Measurements from ENCODE around the gene GPR89A. TPM values are rescaled to one million over a fixed set of nuclear protein-coding genes. Genes with fewer than 3 reads are reported as not detected.
"Not testable (repeated sequence)": the region's sequence is repeated elsewhere in the genome, so short reads cannot be mapped to it uniquely, and the experiment has no call there.

Gene GPR89A
- total RNA-seq, 1 donor from 2014 or later: 29.0 TPM

- H3K4me3 ChIP-seq: no peak overlapping the region
- H3K4me1 ChIP-seq: peaks cover 10% of the 10 kb centered on the region
- no peak for DNase-seq (ENCODE audit: extremely low spot score in 2 of 2)
- intact Hi-C loops (cut with DNase I): no loop called here
- H3K9me3 ChIP-seq: no peaks in the 10 kb centered on the region
- H3K27ac ChIP-seq: no peak overlapping the region
- no peaks in the 10 kb centered on the region for H3K27me3 ChIP-seq
- no peaks in the 10 kb centered on the region for H3K36me3 ChIP-seq
- no peak for TF ChIP-seq POLR2AphosphoS5 (IDR thresholded peaks at IDR 0.05; ENCODE audit: insufficient read depth in 1 of 2, low read depth in 1 of 2)
- no peak for TF ChIP-seq CTCF (IDR thresholded peaks at IDR 0.05)
- no peak for TF ChIP-seq POLR2A (IDR thresholded peaks at IDR 0.05)
These were observed 110.0 kb downstream of the GPR89A start for GRCh38 chr1:145717833-145718232.

- H3K27me3 ChIP-seq; intact Hi-C loops (cut with DNase I); H3K9me3 ChIP-seq; H3K4me3 ChIP-seq; H3K36me3 ChIP-seq; DNase-seq (ENCODE audit: extremely low spot score in 2 of 2); H3K27ac ChIP-seq; H3K4me1 ChIP-seq: not testable (repeated sequence)
These were observed 110.7 kb downstream of the GPR89A start for GRCh38 chr1:145718465-145718864.

GRCh38 chr1:145719230-145720079 lies 111.7 kb downstream of the GPR89A start, which contains the start of gene CD160:
Gene CD160, plus strand, starts transcription at chr1:145719499. Its CDS starts 8,829 bp downstream, at chr1:145728328.
- Histone ChIP-seq H3K4me1 (peaks cover 10% of the 10 kb centered on the region), H3K27ac (no peak within 1 kb of the TSS), H3K9me3 (no peaks in the 10 kb centered on the region), H3K27me3 (no peaks in the 10 kb centered on the region), H3K36me3 (no peaks in the 10 kb centered on the region), H3K4me3 (no peak within 1 kb of the TSS)
- TF ChIP-seq POLR2A (IDR thresholded peaks at IDR 0.05) (no peak), POLR2AphosphoS5 (IDR thresholded peaks at IDR 0.05; ENCODE audit: insufficient read depth in 1 of 2, low read depth in 1 of 2) (no peak), CTCF (IDR thresholded peaks at IDR 0.05) (no peak)
- intact Hi-C loops (cut with DNase I): no loop called here
- no peak for DNase-seq (ENCODE audit: extremely low spot score in 2 of 2)

Other genes with a start within 250 kb of the GPR89A start
- 1.7 TPM for gene NBPF20, start 182.4 kb upstream of the GPR89A start, total RNA-seq
- 0.49 TPM for gene PDZK1, start 99.4 kb downstream of the GPR89A start, total RNA-seq
- 0.49 TPM for gene CD160, start 111.5 kb downstream of the GPR89A start, total RNA-seq
- 16.2 TPM for gene RNF115, start 216.1 kb downstream of the GPR89A start, total RNA-seq
- gene POLR3C, start 216.2 kb downstream of the GPR89A start, total RNA-seq: 34.6 TPM
- 2.5 TPM for gene NUDT17, start 237.6 kb downstream of the GPR89A start, total RNA-seq